Gastrocnemius medialis (tissue), 4 donors: ENCODE results near the gene GNG7.

ENCODE experiments used
- CTCF ChIP-seq, 5 experiments: fragments of 450-650 bp in 3 of 5; fragments of 200-600 bp in 2 of 5; sonication (generic) in 2 of 5; IDR thresholded peaks in 4 of 5; conservative IDR thresholded peaks in 1 of 5; 1 replicate in 4 of 5; 2 replicates in 1 of 5; pipeline ENCODE4 v1.5.1; 2016 to 2019; ENCODE audit warnings: antibody characterized with exemption in 5 of 5, mild to moderate bottlenecking in 3 of 5, moderate library complexity in 3 of 5
- POLR2A ChIP-seq, 2 donors: fragments of 450-650 bp; IDR thresholded peaks; one replicate each; pipeline ENCODE4 v1.6.1; 2017; ENCODE audit warnings: antibody characterized with exemption in 2 of 2, mild to moderate bottlenecking in 2 of 2, moderate library complexity in 2 of 2

- no peak for TF ChIP-seq CTCF (IDR thresholded peaks at IDR 0.05 in 4 of 5, conservative IDR thresholded peaks at IDR 0.05 in 1 of 5)
- TF ChIP-seq POLR2A (IDR thresholded peaks at IDR 0.05): no peak
Measured at GRCh38 chr19:2750808-2751437, 48.4 kb upstream of the GNG7 start.
